Diencephalon (tissue), 1 donor: ENCODE data around the gene PLAC9. TPM values are rescaled to one million over a fixed set of nuclear protein-coding genes. Genes with fewer than 3 reads are reported as not detected.

Experiments used
- total RNA-seq: library from RNA; depleted of rRNA; stranded (reverse); fragments of >200 nt; gene quantifications from one replicate; pipeline ENCODE4 v1.2.3, GENCODE V29; 2014

Gene PLAC9, protein sequence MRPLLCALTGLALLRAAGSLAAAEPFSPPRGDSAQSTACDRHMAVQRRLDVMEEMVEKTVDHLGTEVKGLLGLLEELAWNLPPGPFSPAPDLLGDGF
- total RNA-seq: 1.4 TPM

DNA sequence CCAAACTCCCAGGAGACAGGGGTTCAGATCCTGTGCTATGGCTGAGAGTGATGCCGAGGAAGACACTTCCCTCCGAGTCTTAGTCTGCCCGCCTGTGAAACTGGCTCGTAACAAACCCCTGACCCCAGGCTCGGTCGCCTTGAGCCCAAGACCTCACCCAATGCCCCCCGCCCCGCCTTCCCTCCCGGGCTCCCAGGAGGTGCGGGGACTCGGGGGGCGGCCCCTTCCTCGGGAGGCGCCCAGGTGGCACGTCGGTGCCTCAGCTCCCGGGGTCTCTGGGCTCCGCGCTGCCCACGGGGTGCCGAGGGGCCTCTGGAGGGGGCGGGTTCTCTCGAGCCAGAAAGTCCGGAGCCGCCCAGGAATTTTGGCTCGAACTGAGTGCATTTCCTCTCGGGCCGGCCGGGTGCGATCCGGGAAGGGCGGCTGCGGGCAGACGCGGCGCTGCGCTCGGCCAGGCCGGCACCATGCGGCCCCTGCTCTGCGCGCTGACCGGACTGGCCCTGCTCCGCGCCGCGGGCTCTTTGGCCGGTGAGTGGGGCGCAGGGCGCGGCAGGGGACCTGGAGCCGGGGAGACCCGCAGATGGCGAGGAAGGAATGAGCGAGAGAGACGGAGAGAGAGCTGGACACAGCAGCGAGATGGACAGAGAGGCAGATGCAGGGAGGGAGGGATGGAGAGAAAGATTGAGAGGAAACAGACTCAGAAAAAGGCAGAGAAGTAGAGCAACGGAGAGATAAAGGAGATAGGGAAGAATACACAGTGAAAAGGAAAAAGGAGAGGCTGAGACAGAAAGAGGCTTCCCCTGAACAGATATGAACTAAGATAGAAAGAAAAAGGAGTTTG, at the start of gene PLAC9:
Gene PLAC9 (plus strand): TSS at position 432 of the 841 bp plus-strand sequence. CDS start 33 bp downstream, at position 465.

Other genes starting within 250 kb of the PLAC9 start
- 2.1 TPM for gene SFTPD, start 183.6 kb upstream of the PLAC9 start, total RNA-seq
- gene TMEM254, start 54.1 kb upstream of the PLAC9 start, total RNA-seq: 18.0 TPM
- gene ANXA11, start 72.8 kb downstream of the PLAC9 start, total RNA-seq: 5.5 TPM
- gene MAT1A, start 156.9 kb downstream of the PLAC9 start, total RNA-seq: not detected
- gene DYDC1, start 224.0 kb downstream of the PLAC9 start, total RNA-seq: 0.92 TPM
- gene DYDC2, start 224.1 kb downstream of the PLAC9 start, total RNA-seq: 9.9 TPM